Peyer's patch (tissue), 4 donors: ENCODE results near the gene UNKL.

ENCODE experiments used
- CTCF ChIP-seq, 6 experiments: fragments of 450-650 bp in 4 of 6; fragments of 200-600 bp in 2 of 6; sonication (generic) in 1 of 6; IDR thresholded peaks; one replicate each; pipeline ENCODE4 v1.5.1; 2017 to 2019; ENCODE audit warnings: antibody characterized with exemption in 6 of 6, mild to moderate bottlenecking in 3 of 6, moderate library complexity in 1 of 6
- POLR2A ChIP-seq, 2 donors: fragments of 450-650 bp; IDR thresholded peaks; one replicate each; pipeline ENCODE4 v1.5.1; 2017; ENCODE audit warnings: antibody characterized with exemption in 2 of 2, mild to moderate bottlenecking in 2 of 2, moderate library complexity in 2 of 2

DNA sequence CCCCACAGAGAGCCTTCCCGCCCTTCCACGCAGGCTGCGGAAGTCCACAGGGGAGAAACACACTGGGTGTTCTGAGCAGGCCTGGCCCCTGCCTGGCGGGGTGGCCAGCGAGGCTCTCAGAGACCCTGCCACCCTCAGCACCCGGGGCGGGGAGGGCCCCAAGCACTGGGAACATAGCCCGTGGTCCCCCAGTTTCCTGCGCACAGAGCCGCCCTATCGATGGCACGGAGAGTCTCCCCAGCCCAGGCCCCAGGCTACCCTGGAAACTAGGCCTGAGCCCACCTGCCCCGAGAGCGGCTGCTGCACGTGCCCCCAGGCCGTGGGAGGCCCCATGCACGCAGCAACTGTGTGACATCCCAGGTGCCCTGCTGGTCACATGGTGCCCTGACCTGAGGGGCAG, 40.1 kb upstream of the UNKL start:
- TF ChIP-seq CTCF (IDR thresholded peaks at IDR 0.05) (no peak), POLR2A (IDR thresholded peaks at IDR 0.05) (no peak)
